GM18873 (cell line): ENCODE measurements around the gene CREB5.

ENCODE experiments used
- ATAC-seq: cut with Tn5 transposase; IDR thresholded peaks from one replicate; pipeline ENCODE4 v1.9.1; 2021; ENCODE audit warnings: mild to moderate bottlenecking, moderate library complexity, moderate number of reproducible peaks; ENCODE audit not compliant: unreplicated experiment, low FRiP score

Gene CREB5

DNA sequence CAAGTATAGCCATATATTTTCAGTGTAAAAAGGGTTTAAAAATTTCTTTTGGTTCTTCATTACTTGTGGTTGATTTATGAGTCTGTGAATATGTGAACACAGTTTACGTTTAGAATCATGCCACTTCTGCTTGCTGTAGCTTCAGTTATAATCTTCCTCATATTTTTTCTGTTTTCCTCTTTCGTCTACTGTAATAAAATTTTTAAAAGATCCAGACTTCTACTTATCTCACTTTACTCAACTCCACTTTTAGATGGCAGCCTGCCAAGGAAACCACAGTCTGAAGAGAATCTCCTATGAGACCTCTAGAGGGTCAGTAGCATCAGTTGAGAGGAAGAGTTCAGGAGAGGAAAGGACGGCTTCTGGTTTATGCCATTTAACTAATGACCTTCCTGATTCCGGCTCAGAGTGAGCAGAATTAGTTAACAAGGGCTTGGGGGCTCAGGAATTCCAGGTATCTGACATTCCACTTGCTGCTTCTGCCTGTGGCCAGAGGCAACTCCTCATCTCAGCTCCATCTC, 21.4 kb downstream of the CREB5 start:
- ATAC-seq: no peak

GRCh38 chr7:28434510-28434909, 22.2 kb downstream of the CREB5 start:
- ATAC-seq: no peak

GRCh38 chr7:28435152-28435551, 22.8 kb downstream of the CREB5 start:
- ATAC-seq: no peak

DNA sequence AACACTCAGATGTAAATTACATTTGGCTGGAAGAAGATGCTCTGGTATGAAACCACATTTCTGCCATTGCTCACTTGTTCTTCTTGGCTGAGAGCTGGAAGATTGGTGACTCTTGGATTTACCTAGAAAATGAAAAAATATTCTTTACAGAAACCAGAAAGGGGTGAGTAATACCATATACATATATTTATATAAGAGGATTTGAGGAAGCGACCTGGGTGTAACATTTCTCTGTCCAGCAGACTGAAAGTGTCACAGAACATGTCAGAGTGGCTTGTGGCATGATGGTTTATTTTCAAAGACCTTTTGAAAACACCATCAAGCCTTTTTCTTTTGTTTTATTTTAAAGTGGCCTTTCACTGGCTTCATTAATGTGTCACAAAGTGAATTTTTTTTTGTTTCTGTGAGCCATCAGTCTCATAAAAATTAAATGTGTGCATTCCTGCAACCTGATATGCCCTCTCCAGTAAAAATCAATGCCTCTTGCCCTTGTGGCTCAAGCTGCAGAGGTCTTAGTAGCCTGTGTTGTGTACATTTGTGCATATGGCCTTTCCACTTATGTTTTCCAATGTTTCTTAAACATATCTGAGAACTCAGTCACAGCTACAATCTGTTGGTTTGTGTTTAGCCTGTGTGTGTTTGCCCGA, 23.5 kb downstream of the CREB5 start:
- no peak for ATAC-seq

DNA sequence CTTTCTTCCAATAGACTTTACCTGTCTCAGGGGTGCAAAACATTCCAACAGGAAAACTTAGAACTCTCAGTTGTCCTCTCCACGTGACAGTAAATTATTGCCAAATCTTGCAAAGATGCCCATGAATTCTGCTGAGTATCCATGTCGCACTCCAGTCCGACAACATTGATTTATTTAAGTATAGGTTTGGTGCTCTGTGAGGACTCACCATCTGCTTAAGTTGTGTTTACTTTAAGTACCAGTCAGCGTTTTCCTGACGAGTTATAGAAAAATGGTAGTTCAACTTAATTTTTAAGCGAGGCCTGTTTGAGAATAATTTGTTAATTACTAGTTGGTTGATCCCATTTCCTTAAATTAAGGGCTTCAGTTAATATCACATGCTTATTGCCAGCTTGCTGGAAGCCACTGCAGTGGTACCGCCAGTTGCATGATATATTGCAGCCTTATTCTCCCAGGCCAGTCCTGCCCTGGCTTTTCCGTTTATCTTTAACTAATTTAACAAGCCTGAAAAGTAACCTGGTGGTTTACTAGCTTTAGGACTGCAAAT, 27.8 kb downstream of the CREB5 start:
- no peak for ATAC-seq

DNA sequence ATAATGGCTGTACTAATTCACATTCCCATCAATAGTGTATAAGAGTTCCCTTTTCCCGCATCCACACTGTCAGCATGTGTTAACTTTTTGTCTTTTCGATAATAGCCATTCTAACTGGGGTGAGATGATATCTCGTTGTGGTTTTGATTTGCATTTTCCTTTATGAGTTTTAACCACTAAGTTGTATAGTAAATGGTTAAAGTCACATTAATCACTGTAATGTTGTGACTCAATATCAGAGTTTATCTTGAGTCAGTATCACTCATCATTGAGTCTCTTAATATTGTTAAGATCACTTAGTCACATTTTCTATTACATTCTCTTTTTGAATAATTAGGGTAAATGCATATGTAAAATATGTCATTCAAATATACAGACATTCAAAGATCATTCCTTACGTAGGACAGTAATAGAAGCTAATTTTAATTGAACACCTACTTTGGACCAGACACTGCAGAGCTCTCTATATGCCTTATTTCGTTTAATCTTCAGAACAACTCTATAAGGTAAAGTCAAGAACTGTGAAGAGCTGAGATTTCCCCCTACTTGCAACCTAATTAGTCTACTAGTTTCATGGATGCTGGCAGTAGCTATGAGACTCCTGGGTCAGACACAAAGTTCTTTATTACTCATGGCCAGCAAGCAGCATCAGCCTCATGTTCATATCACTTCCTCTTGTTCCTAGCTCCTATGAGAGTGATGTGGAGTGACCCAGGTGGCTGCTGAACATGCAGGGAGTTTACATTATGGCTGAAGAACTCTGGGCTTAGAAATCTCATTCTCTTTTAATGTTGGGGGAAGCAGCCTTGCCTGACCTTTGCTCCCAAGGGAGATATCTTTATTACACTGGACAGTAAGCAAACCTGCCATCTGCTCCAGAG, 30.5 kb downstream of the CREB5 start:
- ATAC-seq: no peak

DNA sequence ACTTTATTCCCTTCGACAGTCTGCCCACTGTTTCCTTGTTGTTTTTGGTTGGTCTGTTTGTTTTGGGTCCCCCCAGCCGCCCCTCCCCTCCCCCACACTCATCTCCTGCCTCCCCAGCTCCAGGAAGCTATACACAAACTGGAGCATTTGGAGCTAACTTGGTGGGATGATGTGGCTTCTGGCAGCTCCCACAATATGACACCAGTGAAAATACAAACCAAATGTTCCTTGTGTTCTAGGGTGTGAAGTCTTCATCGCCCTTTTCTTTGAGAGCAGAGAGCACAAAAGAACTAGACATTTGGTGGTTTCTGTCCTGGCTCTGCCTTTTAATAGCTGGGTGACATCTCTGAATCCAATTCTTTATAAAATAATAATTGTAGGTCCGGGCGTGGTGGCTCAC, 33.8 kb downstream of the CREB5 start:
- ATAC-seq: no peak

GRCh38 chr7:28447071-28447470, 34.8 kb downstream of the CREB5 start:
- no peak for ATAC-seq

GRCh38 chr7:28448708-28449107, 36.4 kb downstream of the CREB5 start:
- no peak for ATAC-seq

GRCh38 chr7:28452681-28453080, 40.4 kb downstream of the CREB5 start:
- no peak for ATAC-seq

DNA sequence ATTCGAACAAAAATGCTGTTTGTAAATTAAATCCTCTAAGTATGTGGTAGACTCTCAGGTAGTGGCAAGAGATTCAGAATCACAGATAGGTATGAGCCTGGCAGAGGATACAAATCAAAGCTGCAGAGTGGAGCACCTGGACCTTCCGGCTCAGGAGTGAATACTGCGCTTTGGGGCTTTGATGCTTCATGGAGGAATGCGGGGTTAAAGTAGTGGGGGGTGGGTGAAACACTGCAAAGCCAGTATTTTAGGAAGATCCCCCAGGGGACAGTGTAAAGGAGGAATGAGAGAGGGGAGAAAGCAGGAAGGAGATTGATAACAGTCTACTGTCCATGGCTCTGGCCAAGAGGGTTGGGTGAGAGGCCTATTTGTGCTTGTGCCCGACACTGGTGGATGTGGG, 43.2 kb downstream of the CREB5 start:
- ATAC-seq: no peak

DNA sequence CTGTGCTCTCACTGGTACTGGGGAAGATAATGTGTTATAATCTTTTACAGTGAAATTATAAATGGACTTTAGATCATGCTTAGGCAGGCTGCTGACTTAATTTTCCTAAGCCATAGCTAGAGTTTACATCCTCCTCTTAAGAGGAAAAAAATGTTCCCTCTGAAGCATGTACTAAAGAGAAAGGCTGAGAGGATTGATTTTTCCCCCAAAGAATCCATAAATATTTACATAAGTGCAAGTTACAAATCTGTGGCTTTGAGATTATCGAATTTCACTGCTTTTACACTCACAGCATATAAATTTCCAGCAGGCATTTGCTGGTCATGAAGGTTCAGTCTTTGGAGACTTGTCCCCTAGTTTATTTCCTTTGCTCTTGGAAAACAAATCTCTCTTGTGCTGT, 43.7 kb downstream of the CREB5 start:
- ATAC-seq: no peak

GRCh38 chr7:28458732-28459131, 46.4 kb downstream of the CREB5 start:
- no peak for ATAC-seq

GRCh38 chr7:28459306-28459705, 47.0 kb downstream of the CREB5 start:
- ATAC-seq: no peak

DNA sequence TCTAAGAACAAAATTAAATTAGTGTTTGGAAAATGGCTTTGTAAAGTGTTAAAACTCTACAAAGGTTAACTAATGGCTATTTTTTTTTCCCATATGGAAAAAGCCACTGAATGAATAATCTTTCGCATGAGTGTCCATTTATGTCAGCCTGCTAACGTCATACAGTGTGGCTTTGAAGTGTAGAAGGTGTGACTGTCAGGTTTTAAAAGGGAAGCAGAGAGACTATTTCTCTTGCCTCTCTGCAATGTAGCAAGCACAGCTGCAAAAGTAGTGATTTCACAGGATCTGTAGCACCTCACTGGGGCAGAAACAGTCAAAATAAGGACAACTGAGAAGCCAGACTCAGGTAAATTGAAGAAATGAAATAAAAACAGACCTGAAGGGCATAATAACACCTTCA, 53.4 kb downstream of the CREB5 start:
- ATAC-seq: no peak

- no peak for ATAC-seq
These were observed 54.0 kb downstream of the CREB5 start for GRCh38 chr7:28466341-28466740.

- ATAC-seq: no peak
These were observed 54.6 kb downstream of the CREB5 start for GRCh38 chr7:28466885-28467284.

DNA sequence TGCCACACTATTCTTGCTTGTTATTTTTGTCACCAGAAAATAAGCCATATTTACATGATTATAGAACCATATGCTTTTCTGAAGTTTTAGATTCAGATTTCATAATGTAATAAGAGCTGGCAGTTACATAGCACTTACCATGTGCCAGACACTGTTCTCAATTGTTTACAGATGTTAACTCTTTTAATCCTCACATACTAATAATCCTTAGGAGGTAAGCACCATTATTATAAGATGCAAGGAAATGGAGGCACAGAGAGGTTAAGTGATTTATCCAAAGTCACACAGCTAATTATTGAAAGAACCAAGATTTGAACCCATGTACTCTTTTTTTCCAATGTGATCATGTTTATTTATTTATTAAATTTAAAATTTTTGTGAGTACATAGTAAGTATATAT, 57.2 kb downstream of the CREB5 start:
- ATAC-seq: no peak

- ATAC-seq: no peak
These were observed 58.0 kb downstream of the CREB5 start for GRCh38 chr7:28470344-28470743.

GRCh38 chr7:28472332-28472731, 60.0 kb downstream of the CREB5 start:
- ATAC-seq: no peak

DNA sequence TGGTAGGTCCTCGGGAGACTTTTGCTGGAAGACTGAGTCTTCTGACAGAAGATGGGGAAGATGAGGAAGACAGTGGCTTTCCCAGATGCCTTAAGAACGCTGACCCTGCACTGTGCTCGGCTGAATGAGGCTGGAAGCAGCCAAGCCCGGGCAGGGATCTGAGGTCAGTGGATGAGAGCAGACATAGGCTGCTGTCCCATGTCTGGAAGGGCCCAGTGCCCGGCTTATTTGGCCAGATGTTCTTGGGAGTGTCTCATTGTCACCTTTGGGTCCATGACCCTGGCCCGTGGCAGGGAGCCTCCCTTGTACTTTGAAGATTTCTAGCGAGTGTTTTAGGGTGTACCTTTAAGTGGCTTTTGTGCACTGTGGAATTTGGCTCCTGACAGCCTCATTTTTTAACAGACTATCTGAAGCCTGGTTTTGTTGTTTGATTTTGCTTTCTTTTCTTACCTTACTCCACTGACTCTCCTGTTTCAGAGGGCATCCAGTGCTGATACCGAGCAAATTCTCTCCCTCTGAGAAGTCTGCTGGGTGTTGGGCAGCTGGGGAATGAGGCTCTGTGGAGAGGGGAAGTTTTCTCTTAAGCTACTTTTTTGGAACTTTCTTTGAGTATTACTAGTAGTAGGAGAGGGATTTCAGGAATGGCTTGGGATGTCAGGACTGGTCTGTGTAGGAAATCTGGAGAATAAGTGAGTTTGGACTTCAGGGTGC, 61.4 kb downstream of the CREB5 start:
- no peak for ATAC-seq
